ENCODE results near the gene RTRAF.

DNA sequence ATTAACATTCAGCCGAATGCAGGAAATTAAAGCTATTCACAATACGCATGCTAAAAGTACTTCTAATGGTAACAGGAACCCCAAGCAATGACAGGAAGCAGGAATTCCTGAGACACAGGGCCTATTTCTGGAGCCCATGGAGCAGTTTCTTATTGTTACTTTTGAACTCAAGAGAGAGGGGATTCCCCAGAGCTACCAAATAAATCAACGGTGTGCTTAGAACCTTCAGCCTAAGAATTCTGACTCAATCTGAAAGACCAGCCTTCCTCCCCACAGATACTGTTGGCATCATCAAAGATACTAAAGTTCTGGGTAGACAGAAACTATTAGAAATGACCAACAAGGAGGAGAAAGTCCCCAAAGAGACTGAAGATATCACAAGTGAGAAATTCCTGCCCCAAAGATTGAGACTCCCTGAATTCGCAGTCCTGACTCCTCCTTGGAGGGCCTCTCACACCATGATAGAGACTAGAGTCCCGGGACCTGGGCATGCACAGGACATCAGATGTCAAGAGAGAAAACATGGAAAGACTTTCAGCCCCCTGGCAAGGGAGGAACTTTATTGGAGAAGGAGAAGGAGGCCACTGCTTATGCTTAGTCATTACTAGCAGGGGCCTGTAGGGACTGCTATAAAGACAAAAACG is 32.7 kb downstream of the RTRAF start:
- TF ChIP-seq POLR2A (IDR thresholded peaks at IDR 0.05): no peak
- TF ChIP-seq, protein P1, sequence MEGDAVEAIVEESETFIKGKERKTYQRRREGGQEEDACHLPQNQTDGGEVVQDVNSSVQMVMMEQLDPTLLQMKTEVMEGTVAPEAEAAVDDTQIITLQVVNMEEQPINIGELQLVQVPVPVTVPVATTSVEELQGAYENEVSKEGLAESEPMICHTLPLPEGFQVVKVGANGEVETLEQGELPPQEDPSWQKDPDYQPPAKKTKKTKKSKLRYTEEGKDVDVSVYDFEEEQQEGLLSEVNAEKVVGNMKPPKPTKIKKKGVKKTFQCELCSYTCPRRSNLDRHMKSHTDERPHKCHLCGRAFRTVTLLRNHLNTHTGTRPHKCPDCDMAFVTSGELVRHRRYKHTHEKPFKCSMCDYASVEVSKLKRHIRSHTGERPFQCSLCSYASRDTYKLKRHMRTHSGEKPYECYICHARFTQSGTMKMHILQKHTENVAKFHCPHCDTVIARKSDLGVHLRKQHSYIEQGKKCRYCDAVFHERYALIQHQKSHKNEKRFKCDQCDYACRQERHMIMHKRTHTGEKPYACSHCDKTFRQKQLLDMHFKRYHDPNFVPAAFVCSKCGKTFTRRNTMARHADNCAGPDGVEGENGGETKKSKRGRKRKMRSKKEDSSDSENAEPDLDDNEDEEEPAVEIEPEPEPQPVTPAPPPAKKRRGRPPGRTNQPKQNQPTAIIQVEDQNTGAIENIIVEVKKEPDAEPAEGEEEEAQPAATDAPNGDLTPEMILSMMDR (IDR thresholded peaks at IDR 0.05): no peak
